Measurements from ENCODE around the gene FAM227A. TPM values are rescaled to one million over a fixed set of nuclear protein-coding genes. Genes with fewer than 3 reads are reported as not detected.

FAM227A gene
- total and polyA plus RNA-seq, 5 donors from 2014 or later: not detected

GRCh38 chr22:38699143-38699542 is 43.0 kb upstream of the FAM227A start:
- Histone ChIP-seq H3K4me1 (ENCODE audit: control insufficient read depth, insufficient read depth, low read length, poor library complexity, severe bottlenecking) (peaks cover 64% of the 10 kb centered on the region), H3K9me3 (ENCODE audit: control insufficient read depth in 2 of 2, low read length in 2 of 2) (no peaks in the 10 kb centered on the region), H3K27me3 (ENCODE audit: control insufficient read depth, insufficient read depth, low read length) (no peaks in the 10 kb centered on the region), H3K36me3 (ENCODE audit: control insufficient read depth, insufficient read depth, low read length) (no peaks in the 10 kb centered on the region), H3K4me3 (ENCODE audit: low read depth, low read length) (peak overlapping the region; percentile 82), H3K27ac (ENCODE audit: insufficient read depth, low read length, poor library complexity, severe bottlenecking) (peak overlapping the region; percentile 97)
- peaks cover 9% of the 10 kb centered on the region for H3K36me3 Mint-ChIP-seq
- DNase-seq (peak in 1 of 3 donors; percentile 22), ATAC-seq (ENCODE audit: low read depth in 2 of 2) (no peak)
- H3K27ac Mint-ChIP-seq: peak overlapping the region; percentile 96 to 98 (median 97)
- H3K4me1 Mint-ChIP-seq: peaks cover 36 to 63% (median 42%) of the 10 kb centered on the region in 4 donors
- H3K27me3 Mint-ChIP-seq: peaks cover 4% of the 10 kb centered on the region
- H3K9me3 Mint-ChIP-seq: no peaks in the 10 kb centered on the region
- H3K4me3 Mint-ChIP-seq: peak overlapping the region; percentile 87 to 95 (median 94)

GRCh38 chr22:38698407-38699094 is 42.4 kb upstream of the FAM227A start:
- DNase-seq (no peak), ATAC-seq (ENCODE audit: low read depth in 2 of 2) (no peak)
- no peaks in the 10 kb centered on the region for H3K27me3 ChIP-seq (ENCODE audit: control insufficient read depth, insufficient read depth, low read length)
- Mint-ChIP-seq H3K27ac (peak overlapping the region; percentile 56 to 98 (median 97)), H3K27me3 (peaks cover 4% of the 10 kb centered on the region), H3K9me3 (no peaks in the 10 kb centered on the region), H3K36me3 (peaks cover 9% of the 10 kb centered on the region), H3K4me3 (peak overlapping the region; percentile 87 to 95 (median 94)), H3K4me1 (peaks cover 36 to 63% (median 43%) of the 10 kb centered on the region in 4 donors)
- peak overlapping the region; percentile 97 for H3K27ac ChIP-seq (ENCODE audit: insufficient read depth, low read length, poor library complexity, severe bottlenecking)
- peak overlapping the region; percentile 82 for H3K4me3 ChIP-seq (ENCODE audit: low read depth, low read length)
- H3K9me3 ChIP-seq (ENCODE audit: control insufficient read depth in 2 of 2, low read length in 2 of 2): no peaks in the 10 kb centered on the region
- no peaks in the 10 kb centered on the region for H3K36me3 ChIP-seq (ENCODE audit: control insufficient read depth, insufficient read depth, low read length)
- H3K4me1 ChIP-seq (ENCODE audit: control insufficient read depth, insufficient read depth, low read length, poor library complexity, severe bottlenecking): peaks cover 64% of the 10 kb centered on the region

GRCh38 chr22:38697425-38698089 is 41.4 kb upstream of the FAM227A start:
- no peaks in the 10 kb centered on the region for H3K9me3 ChIP-seq (ENCODE audit: control insufficient read depth in 2 of 2, low read length in 2 of 2)
- Mint-ChIP-seq H3K4me3 (peak overlapping the region in 3 of 4 donors; percentile 92 to 95 (median 95)), H3K9me3 (no peaks in the 10 kb centered on the region), H3K27ac (peak overlapping the region; percentile 52 to 97 (median 87)), H3K4me1 (peaks cover 36 to 72% (median 52%) of the 10 kb centered on the region in 4 donors), H3K27me3 (peaks cover 4% of the 10 kb centered on the region), H3K36me3 (peaks cover 16% of the 10 kb centered on the region)
- no peaks in the 10 kb centered on the region for H3K27me3 ChIP-seq (ENCODE audit: control insufficient read depth, insufficient read depth, low read length)
- H3K36me3 ChIP-seq (ENCODE audit: control insufficient read depth, insufficient read depth, low read length): no peaks in the 10 kb centered on the region
- H3K4me3 ChIP-seq (ENCODE audit: low read depth, low read length): peak overlapping the region; percentile 82
- peaks cover 64% of the 10 kb centered on the region for H3K4me1 ChIP-seq (ENCODE audit: control insufficient read depth, insufficient read depth, low read length, poor library complexity, severe bottlenecking)
- ATAC-seq (ENCODE audit: low read depth in 2 of 2): no peak
- peak overlapping the region; percentile 62 for H3K27ac ChIP-seq (ENCODE audit: insufficient read depth, low read length, poor library complexity, severe bottlenecking)
- DNase-seq: no peak

GRCh38 chr22:38696606-38697424 is 40.6 kb upstream of the FAM227A start:
- Histone ChIP-seq H3K36me3 (ENCODE audit: control insufficient read depth, insufficient read depth, low read length) (peaks cover 2% of the 10 kb centered on the region), H3K9me3 (ENCODE audit: control insufficient read depth in 2 of 2, low read length in 2 of 2) (no peaks in the 10 kb centered on the region), H3K4me3 (ENCODE audit: low read depth, low read length) (peak overlapping the region; percentile 82), H3K4me1 (ENCODE audit: control insufficient read depth, insufficient read depth, low read length, poor library complexity, severe bottlenecking) (peaks cover 58% of the 10 kb centered on the region), H3K27ac (ENCODE audit: insufficient read depth, low read length, poor library complexity, severe bottlenecking) (peak overlapping the region; percentile 62), H3K27me3 (ENCODE audit: control insufficient read depth, insufficient read depth, low read length) (no peaks in the 10 kb centered on the region)
- H3K4me1 Mint-ChIP-seq: peaks cover 39 to 74% (median 55%) of the 10 kb centered on the region in 4 donors
- H3K9me3 Mint-ChIP-seq: no peaks in the 10 kb centered on the region
- H3K36me3 Mint-ChIP-seq: peaks cover 19% of the 10 kb centered on the region
- peaks cover 4% of the 10 kb centered on the region for H3K27me3 Mint-ChIP-seq
- DNase-seq (peak in 1 of 3 donors; percentile 81), ATAC-seq (ENCODE audit: low read depth in 2 of 2) (peak; percentile 48 to 51)
- peak overlapping the region; percentile 23 to 95 (median 94) for H3K4me3 Mint-ChIP-seq
- peak overlapping the region; percentile 87 to 97 (median 89) for H3K27ac Mint-ChIP-seq

GRCh38 chr22:38694940-38695339 is 38.7 kb upstream of the FAM227A start:
- no peaks in the 10 kb centered on the region for H3K27me3 ChIP-seq (ENCODE audit: control insufficient read depth, insufficient read depth, low read length)
- DNase-seq (no peak), ATAC-seq (ENCODE audit: low read depth in 2 of 2) (no peak)
- peak overlapping the region; percentile 36 for H3K27ac ChIP-seq (ENCODE audit: insufficient read depth, low read length, poor library complexity, severe bottlenecking)
- peaks cover 26% of the 10 kb centered on the region for H3K36me3 Mint-ChIP-seq
- no peaks in the 10 kb centered on the region for H3K27me3 Mint-ChIP-seq
- peaks cover 44% of the 10 kb centered on the region for H3K4me1 ChIP-seq (ENCODE audit: control insufficient read depth, insufficient read depth, low read length, poor library complexity, severe bottlenecking)
- H3K4me3 Mint-ChIP-seq: no peak overlapping the region
- H3K4me3 ChIP-seq (ENCODE audit: low read depth, low read length): peak overlapping the region; percentile 4
- H3K9me3 Mint-ChIP-seq: no peaks in the 10 kb centered on the region
- H3K36me3 ChIP-seq (ENCODE audit: control insufficient read depth, insufficient read depth, low read length): peaks cover 7% of the 10 kb centered on the region
- H3K27ac Mint-ChIP-seq: peak overlapping the region; percentile 1 to 79 (median 72)
- H3K9me3 ChIP-seq (ENCODE audit: control insufficient read depth in 2 of 2, low read length in 2 of 2): no peaks in the 10 kb centered on the region
- H3K4me1 Mint-ChIP-seq: peaks cover 46 to 68% (median 54%) of the 10 kb centered on the region in 4 donors

- peaks cover 8% of the 10 kb centered on the region for H3K36me3 ChIP-seq (ENCODE audit: control insufficient read depth, insufficient read depth, low read length)
- H3K4me3 ChIP-seq (ENCODE audit: low read depth, low read length): no peak overlapping the region
- H3K4me1 ChIP-seq (ENCODE audit: control insufficient read depth, insufficient read depth, low read length, poor library complexity, severe bottlenecking): peaks cover 35% of the 10 kb centered on the region
- ATAC-seq (ENCODE audit: low read depth in 2 of 2) (no peak), DNase-seq (no peak)
- no peaks in the 10 kb centered on the region for H3K27me3 ChIP-seq (ENCODE audit: control insufficient read depth, insufficient read depth, low read length)
- Mint-ChIP-seq H3K36me3 (peaks cover 26% of the 10 kb centered on the region), H3K27me3 (no peaks in the 10 kb centered on the region), H3K9me3 (no peaks in the 10 kb centered on the region), H3K4me3 (no peak overlapping the region), H3K4me1 (peaks cover 38 to 59% (median 49%) of the 10 kb centered on the region in 4 donors), H3K27ac (peak overlapping the region in 1 of 3 donors; percentile 4)
- no peak overlapping the region for H3K27ac ChIP-seq (ENCODE audit: insufficient read depth, low read length, poor library complexity, severe bottlenecking)
- no peaks in the 10 kb centered on the region for H3K9me3 ChIP-seq (ENCODE audit: control insufficient read depth in 2 of 2, low read length in 2 of 2)
These were observed 37.9 kb upstream of the FAM227A start for GRCh38 chr22:38694049-38694448.

- Mint-ChIP-seq H3K9me3 (no peaks in the 10 kb centered on the region), H3K27ac (no peak overlapping the region), H3K27me3 (no peaks in the 10 kb centered on the region), H3K4me3 (no peak overlapping the region), H3K36me3 (peaks cover 30% of the 10 kb centered on the region), H3K4me1 (peaks cover 10 to 23% (median 18%) of the 10 kb centered on the region in 4 donors)
- no peak overlapping the region for H3K4me3 ChIP-seq (ENCODE audit: low read depth, low read length)
- H3K27me3 ChIP-seq (ENCODE audit: control insufficient read depth, insufficient read depth, low read length): no peaks in the 10 kb centered on the region
- no peaks in the 10 kb centered on the region for H3K4me1 ChIP-seq (ENCODE audit: control insufficient read depth, insufficient read depth, low read length, poor library complexity, severe bottlenecking)
- no peak overlapping the region for H3K27ac ChIP-seq (ENCODE audit: insufficient read depth, low read length, poor library complexity, severe bottlenecking)
- ATAC-seq (ENCODE audit: low read depth in 2 of 2) (no peak), DNase-seq (no peak)
- H3K36me3 ChIP-seq (ENCODE audit: control insufficient read depth, insufficient read depth, low read length): peaks cover 46% of the 10 kb centered on the region
- H3K9me3 ChIP-seq (ENCODE audit: control insufficient read depth in 2 of 2, low read length in 2 of 2): no peaks in the 10 kb centered on the region
These were observed 33.5 kb upstream of the FAM227A start for GRCh38 chr22:38689651-38690050.
